Fibroblast of mammary gland (primary cell): ENCODE data around the gene MROH9.
"Not testable (repeated sequence)": the region's sequence is repeated elsewhere in the genome, so short reads cannot be mapped to it uniquely, and the experiment has no call there.

ENCODE experiments used
- DNase-seq: peaks from one replicate; pipeline ENCODE4 v3.0.0-alpha.2; 2010; ENCODE audit warnings: low read depth
- H3K4me3 ChIP-seq: 2 replicates; pipeline ENCODE4 v1.5.1; 2011; ENCODE audit warnings: low read depth, mild to moderate bottlenecking, low read length, moderate library complexity; ENCODE audit not compliant: control insufficient read depth
- CTCF ChIP-seq: conservative IDR thresholded peaks from 2 replicates; pipeline ENCODE4 v1.5.1; 2011; ENCODE audit warnings: low read depth, low read length, inconsistent platforms; ENCODE audit not compliant: control insufficient read depth, insufficient read depth

Gene MROH9

GRCh38 chr1:170931650-170932049 is 3.7 kb upstream of the MROH9 start:
- TF ChIP-seq CTCF: no peak
- DNase-seq: no peak
- H3K4me3 ChIP-seq: no peak overlapping the region

- H3K4me3 ChIP-seq: no peak overlapping the region
- no peak for TF ChIP-seq CTCF
- DNase-seq: no peak
Observed at GRCh38 chr1:170932236-170932635, 3.1 kb upstream of the MROH9 start.

GRCh38 chr1:170938281-170938680 is 2.9 kb downstream of the MROH9 start:
- TF ChIP-seq CTCF: no peak
- no peak overlapping the region for H3K4me3 ChIP-seq
- DNase-seq: no peak

GRCh38 chr1:170939476-170939875 is 4.1 kb downstream of the MROH9 start:
- TF ChIP-seq CTCF: no peak
- no peak overlapping the region for H3K4me3 ChIP-seq
- no peak for DNase-seq

GRCh38 chr1:170951744-170952143 is 16.4 kb downstream of the MROH9 start:
- not testable (repeated sequence) for DNase-seq, H3K4me3 ChIP-seq

- no peak overlapping the region for H3K4me3 ChIP-seq
- no peak for TF ChIP-seq CTCF
- peak; percentile 70 for DNase-seq
Observed at GRCh38 chr1:170959385-170959784, 24.1 kb downstream of the MROH9 start.

GRCh38 chr1:170964506-170964905 is 29.2 kb downstream of the MROH9 start:
- no peak overlapping the region for H3K4me3 ChIP-seq
- no peak for DNase-seq
- no peak for TF ChIP-seq CTCF
